ENCODE measurements around the gene IGFBP4.

Gene IGFBP4

DNA sequence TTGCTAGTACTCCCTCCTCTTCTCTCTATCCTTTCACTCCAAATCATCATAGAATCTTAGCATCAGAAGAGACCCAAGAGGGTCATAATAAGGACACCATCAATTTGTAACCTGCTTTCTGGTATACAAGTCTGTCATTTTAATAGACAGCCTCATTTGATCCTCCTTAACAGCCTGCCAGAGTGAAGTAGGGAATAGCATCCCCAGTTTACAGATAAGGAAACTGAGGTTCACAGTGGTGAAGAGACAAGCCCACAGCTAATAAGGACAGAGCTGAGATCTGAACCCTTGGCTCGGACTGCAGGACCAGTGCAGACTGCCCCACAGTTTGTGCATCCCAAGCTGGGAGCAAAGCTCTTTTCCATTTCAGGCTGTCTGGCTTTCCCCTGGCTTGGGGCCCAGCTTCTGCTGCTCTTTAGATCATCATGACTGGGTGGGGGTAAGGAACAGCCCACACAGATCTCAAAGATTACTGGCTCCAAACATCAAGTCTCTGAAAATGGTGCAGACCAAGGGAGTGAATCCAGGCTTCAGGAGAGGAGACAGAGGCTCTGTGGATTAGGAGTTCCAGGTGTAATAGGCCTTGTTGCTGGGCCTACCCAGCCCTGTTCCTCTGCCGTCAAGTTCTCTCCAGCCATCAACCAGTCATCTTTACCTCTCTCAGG, 10.3 kb upstream of the IGFBP4 start:
- DNase-seq = no peak

DNA sequence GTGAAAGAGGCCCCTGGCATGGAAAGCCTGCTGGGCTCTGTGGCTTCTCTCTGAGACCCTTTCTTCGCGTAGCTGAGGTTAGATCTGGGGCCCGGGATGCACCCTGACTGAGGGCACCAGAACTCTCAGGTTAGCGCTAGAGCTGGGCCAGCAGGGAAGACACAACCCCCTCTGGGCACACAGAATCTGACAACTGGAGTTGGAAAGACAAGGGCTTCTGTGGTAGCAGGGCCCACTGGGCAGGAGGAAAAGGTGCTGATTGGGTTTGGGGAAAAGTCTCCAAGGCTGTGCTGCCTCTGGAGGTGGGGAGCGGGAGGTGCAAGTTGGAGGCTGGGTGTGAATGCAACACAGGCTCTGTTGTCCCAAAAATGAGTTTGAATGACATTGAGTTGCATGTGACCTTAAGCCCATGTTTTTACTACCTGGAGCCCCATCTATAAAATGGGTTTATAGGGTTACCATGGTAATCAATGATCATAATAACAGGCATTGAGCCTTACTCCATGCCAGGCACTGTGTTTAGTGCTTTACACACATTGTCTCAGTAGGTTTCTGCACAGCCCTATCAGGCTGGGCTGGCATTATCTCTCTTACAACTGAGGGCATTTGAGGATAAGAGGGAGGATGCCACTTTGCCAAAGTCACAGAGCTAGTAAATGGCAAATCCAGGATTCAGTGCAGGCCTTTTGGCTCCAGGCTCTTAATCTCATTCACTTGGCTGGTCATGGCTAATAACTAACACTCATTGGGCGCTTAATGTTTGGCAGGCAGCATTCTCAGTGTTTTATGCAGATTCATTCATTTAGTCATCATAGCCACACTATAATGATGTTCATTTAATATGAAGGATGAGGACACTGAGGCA, 9.5 kb upstream of the IGFBP4 start:
- no peak for DNase-seq

- DNase-seq = no peak
Measured at GRCh38 chr17:40436636-40437035, 6.6 kb upstream of the IGFBP4 start.

DNA sequence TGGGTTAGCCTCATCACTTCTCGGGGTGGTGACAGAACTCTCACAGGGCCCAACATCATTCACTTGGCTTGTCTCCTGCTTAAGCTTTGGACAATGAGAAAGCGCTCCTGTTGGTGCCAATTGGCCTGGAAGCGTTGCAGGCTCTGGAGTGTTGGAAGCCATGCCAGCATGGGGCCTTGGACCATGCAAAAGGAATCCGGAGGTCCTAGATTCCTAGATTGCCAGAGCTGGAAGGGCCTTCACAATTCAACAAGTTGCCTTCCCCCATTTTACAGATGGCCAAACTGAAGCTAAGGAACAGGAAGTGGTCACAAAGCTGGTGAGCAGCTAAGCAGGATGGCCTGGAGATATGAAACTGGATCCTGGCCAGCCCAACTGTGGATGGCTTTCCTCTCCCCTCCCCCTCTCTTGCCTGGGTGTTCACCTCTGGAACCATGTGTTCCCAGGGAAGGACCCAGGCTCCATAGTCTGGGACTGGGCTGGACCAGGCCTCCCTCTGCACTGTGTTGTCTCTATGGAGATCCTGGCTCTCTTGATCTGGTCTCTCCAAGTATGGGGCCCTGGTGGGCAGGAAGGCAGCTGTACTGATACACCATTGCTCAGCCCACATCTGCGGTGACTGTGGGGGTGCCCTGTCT, 6.0 kb upstream of the IGFBP4 start:
- DNase-seq = no peak

GRCh38 chr17:40440166-40440565, 3.1 kb upstream of the IGFBP4 start:
- DNase-seq = no peak

DNA sequence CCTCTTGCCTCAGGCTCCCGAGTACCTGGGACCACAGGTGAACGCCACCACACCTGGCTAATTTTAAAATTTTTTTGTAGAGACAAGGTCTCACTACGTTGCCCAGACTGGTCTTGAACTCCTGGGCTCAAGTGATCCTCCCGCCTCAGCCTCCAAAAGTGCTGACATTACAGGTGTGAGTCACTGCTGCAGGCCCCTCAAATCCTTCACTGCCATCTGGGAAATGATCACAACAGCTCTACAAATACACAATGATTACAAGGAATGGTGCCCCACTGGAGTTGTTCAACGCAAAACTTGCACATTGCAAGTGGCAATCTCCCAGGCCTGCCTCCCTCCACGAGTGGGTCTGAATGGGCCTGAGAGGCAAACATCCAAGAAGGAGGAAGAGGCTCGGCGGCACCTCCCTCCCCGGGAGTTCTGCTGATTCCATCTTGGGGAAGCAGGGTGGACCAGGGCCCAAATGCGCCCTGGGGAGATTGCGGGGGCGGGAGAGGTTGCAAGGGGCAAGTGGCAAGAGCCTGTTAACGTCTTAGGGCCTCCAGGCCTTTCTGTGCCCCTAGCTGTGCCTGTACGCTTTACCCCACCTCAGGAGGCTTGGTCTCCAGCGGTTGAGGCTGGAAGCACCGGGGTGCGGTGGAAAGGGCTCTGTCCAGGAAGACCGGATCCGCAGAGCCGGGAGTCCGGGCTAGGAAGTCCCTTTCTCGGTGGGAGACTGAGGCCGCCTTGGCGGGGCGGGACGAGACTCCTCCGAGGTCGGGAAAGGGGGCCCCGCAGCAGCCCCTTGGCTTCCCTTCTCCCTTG, 656 bp upstream of the IGFBP4 start:
- DNase-seq = no peak

GRCh38 chr17:40443988-40444899, 994 bp downstream of the IGFBP4 start:
- no peak for DNase-seq

- DNase-seq = no peak
Measured at GRCh38 chr17:40445751-40446468, 2.7 kb downstream of the IGFBP4 start.

DNA sequence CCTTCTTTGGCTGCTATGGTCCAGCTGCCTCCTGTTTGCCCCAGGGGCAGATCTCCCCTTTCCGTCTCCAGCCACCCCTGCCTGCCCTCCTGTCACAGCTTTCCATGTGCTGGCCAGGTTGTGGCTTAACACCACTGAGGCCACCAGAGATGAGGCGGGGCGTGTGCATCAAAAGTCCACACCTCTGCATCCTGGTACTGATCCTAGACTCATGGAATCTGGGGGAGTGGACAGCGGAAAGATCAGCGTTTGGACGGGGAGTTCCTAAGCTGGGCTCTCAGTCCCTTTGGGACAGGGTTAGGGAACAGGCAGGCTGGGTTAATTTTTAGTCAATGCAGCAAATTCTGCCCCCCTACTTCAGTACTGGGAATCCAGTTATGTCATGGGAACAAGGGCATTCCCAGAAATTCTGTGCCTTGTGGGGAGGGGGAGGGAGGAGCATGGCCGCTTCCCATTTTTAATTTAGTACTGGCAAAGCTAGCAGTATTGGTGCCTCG, 3.9 kb downstream of the IGFBP4 start:
- DNase-seq = no peak

- DNase-seq = no peak
Measured at GRCh38 chr17:40447806-40448205, 4.6 kb downstream of the IGFBP4 start.

GRCh38 chr17:40448213-40448638, 5.0 kb downstream of the IGFBP4 start:
- DNase-seq = no peak

GRCh38 chr17:40448639-40449261, 5.5 kb downstream of the IGFBP4 start:
- DNase-seq = no peak

DNA sequence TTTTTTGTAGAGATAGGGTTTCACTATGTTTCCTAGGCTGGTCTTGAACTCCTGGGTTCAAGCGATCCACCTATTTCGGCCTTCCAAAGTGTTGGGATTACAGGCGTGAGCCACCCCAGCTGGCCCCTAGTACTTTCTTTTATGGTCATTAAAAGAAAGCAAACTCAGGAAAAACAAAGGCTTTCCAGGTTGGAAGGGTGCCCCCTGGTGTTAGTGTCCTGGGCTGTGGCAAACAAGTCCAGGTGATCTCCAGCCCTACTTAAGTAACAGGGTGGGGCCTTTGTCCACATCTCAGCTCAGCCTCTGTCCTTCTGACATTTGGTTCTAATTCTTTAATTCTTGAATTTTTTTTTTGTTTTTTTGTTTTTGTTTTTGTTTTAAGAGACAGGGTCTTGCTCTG, 6.9 kb downstream of the IGFBP4 start:
- no peak for DNase-seq

- DNase-seq = no peak
Measured at GRCh38 chr17:40451420-40451819, 8.2 kb downstream of the IGFBP4 start.

DNA sequence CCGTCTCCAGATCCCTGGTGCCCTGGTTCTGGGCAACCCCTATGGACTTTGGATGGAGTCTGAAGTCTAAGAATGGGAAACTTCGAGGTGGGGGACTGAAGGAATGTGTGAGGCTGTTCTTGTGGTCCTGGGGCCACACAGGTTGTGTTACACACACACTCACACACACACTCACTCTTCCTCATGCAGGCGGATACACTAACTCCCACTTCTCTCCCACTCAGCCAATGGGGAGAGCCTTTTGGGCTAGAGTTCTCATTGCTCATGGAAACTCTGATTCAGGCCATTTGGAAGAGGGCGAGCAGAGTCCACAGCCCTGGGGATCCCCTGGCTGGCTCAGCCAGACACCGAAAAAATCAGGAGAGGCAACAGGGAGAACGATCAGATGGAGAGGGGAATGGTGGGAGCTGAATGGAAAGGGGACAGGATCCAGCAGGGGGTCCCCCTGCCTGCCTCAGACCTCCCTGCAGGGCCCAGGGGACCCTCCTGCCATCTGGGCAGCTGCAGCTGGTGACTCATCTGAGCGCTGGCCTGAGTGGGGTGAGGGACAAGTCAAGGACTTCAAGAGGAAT, 9.1 kb downstream of the IGFBP4 start:
- DNase-seq = no peak

- no peak for DNase-seq
Measured at GRCh38 chr17:40452921-40453378, 9.7 kb downstream of the IGFBP4 start.

- DNase-seq = no peak
Measured at GRCh38 chr17:40453881-40454612, 10.8 kb downstream of the IGFBP4 start.

GRCh38 chr17:40454613-40454995, 11.4 kb downstream of the IGFBP4 start:
- DNase-seq = no peak

DNA sequence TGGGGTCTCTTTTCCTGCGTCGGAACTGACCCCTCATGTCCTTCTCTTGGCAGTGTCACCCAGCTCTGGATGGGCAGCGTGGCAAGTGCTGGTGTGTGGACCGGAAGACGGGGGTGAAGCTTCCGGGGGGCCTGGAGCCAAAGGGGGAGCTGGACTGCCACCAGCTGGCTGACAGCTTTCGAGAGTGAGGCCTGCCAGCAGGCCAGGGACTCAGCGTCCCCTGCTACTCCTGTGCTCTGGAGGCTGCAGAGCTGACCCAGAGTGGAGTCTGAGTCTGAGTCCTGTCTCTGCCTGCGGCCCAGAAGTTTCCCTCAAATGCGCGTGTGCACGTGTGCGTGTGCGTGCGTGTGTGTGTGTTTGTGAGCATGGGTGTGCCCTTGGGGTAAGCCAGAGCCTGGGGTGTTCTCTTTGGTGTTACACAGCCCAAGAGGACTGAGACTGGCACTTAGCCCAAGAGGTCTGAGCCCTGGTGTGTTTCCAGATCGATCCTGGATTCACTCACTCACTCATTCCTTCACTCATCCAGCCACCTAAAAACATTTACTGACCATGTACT, 13.2 kb downstream of the IGFBP4 start:
- no peak for DNase-seq

Measured in NCI-H187 treated with DMSO at 0.1 percent for 48 hours (cell line).